GM18907 (cell line): ENCODE data around the gene SYAP1.
"Not testable (repeated sequence)": the region's sequence is repeated elsewhere in the genome, so short reads cannot be mapped to it uniquely, and the experiment has no call there.

ENCODE experiments used
- ATAC-seq: cut with Tn5 transposase; IDR thresholded peaks from one replicate; pipeline ENCODE4 v1.9.1; 2021; ENCODE audit warnings: mild to moderate bottlenecking, moderate library complexity; ENCODE audit not compliant: unreplicated experiment

SYAP1 gene

DNA sequence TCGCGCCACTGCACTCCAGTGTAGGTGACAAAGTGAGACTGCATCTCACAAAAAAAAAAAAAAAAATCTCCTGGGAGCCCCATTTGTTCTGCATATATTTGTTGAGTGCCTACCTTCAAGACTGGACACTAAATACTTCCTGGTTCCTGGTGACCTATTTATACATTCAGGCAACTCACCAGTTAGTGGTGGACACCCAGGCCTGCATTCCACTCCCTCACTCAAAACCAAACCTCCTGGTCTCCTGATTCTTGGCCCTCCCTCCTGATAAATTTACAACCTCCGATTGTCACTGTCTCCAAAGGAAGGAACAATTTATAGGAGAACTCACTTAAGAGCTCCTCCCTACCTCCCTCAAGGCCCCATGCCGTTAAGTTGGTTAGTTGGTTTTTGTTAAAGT, 3.1 kb downstream of the SYAP1 start:
- no peak for ATAC-seq

DNA sequence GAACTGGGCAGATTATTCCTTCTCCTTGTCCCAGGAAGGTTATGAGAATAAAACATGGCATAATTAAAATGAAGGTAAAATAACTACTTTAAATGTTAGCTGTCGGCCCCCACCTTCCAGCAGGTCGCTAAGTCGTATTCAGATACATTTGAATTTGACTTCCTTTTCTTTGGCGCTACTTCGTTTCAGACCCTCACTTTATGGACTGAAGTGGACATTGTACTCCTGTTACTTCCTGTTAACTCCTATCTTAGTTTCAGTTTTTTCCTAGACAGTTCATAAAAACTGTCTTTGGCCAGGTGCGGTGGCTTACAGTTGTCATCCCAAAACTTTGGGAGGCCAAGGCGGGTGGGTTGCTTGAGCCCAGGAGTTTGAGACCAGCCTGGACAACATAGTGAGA, 5.7 kb downstream of the SYAP1 start:
- ATAC-seq = no peak

DNA sequence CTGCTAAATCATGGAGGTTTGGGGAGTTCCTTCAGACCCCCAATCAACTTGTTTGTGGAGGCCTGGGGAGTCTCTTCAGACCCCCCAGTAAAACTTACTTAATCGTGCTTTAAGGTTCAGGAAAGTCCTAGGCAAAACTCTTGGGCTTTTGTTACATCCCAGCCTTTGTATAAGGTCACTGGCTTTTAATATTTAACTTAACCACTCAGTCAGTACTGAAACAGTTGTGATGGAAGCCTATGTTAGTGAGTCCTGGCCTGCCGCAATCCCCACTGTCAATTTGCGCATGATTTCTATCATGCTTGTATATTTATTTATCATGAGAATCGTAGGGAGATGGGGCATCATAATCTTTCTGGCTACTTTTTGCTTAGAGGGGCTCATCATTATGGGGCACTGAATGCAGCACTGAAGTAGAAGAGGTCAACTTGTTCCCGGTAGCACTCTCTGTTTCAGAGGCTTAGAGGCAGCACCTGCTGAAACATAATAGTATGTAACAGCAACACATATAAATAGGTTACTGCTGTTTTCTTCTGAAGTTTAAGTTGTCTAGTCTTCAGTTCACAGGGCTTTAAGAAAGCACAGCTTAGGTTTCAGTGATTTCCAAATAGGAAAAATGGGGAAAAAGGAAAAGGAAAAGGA, 7.1 kb downstream of the SYAP1 start:
- ATAC-seq = peak; percentile 83

DNA sequence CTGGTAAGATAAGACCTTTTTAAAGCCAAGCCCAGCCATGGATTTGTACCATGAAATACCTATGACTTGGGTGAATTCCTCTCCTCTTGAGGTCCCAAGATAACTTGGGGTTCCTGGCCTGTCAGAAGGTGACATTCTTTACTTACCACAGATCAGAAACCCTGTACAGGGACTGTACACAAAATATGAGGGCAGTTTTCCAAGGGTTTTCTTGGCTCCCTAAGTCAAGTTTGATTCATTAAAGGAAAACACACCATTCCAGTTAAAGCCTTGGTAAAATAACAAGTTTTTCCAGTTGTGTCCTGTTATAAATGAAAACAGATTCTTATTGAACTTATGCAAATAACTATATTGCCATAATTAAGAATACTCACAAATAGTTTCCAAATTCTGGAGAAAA, 8.2 kb downstream of the SYAP1 start:
- ATAC-seq = no peak

DNA sequence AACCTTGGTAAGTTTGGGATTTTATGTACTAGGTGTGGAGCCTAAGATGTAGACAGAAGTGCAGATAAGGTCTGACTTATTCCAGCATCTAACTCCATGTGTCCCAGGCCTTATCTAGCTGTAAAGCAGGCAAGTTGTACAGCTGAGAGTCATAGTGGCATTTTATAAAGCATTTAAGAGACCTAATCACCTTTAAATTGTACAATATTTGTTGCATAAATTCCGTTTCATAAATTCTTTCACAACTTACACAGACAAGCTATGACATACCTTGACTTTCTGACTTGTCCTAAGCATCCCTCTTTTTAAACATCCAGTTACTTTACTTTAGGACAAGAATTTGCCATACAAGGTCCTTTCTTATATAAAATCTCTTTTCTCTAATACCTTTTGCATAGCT, 11.0 kb downstream of the SYAP1 start:
- ATAC-seq = no peak

DNA sequence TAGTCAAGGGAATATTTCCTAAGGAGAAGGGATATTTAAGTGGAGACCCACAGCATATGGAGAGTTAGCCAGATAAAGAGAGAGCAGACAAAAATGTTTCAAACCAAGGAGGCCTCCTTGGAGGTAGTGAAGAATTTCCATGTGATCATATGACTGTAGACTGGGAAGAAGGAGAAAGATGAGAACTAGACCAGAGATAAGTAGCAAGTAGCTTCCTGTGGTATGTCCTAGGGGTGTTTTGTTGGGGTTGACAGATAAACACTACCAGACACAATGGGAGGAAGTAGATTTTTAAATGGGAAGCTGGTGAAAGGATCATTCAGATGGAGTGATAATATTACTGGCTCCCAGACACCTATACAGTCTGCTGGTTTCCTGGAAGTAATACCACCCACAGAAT, 13.6 kb downstream of the SYAP1 start:
- ATAC-seq = no peak

DNA sequence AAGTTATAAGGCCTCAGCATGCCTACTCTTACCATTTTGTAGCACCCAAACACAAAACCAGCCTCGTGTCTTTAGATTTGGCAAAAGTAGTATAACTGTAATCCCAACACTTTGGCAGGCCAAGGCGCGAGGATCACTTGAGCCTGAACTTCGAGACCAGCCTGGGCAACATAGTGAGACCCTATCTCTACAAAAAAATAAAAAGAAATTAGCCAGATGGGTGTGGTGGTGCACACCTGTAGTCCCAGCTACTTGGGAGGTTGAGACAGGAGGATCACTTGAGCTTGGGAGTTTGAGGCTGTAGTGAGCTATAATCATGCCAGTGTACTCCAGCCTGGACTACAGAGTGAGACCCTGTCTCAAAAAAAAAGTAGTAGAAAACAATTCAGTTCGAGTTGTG, 17.6 kb downstream of the SYAP1 start:
- no peak for ATAC-seq

DNA sequence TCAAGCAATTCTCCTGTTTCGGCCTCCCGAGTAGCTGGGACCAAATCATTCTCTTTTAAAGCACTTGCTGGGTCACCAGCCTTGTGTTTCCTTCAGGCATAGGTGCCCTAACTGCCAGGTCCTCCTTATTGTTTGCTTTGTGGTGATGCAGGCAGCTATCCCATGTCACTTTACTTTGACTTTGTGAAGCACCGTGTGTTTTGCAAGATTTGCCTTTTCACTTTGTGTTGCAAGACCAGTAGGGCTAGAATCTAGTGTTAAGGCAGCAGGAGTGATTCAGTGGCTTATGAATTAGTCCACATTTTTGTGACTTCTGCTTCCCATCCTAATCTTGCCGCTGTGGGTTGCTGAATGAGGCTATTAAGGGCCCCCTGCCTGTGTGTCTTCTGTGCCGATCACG, 20.2 kb downstream of the SYAP1 start:
- ATAC-seq = no peak

DNA sequence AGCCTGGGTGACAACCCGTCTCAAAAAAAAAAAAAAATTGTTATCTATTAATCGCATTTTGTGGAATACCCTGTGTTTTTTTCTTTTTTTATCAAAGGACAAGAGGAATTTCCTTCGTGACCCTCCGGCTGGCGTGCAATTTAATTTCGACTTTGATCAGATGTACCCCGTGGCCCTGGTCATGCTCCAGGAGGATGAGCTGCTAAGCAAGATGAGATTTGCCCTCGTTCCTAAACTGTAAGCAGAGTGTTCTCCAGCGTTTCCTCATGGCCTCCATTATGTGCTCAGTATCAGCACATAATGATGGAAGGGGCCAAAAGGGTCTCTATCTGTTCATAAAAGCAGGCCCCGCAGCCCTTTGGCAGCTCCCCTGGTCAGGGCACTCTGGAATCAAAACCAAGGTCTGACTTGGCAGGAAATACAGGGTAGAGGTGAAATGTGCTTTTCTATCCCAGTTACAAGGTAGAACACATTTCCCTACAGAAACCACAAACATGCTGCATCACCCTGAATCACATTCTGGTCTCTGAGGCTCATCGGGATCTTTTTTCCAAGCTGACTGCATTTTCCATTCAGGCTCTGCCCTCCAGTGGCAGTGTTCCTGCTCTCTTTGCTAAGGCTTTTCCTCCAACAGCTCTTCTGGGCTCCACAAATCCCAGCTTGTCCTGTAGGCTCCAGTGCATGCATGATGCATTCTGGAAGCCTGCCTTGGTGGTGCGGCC, 24.4 kb downstream of the SYAP1 start:
- no peak for ATAC-seq

DNA sequence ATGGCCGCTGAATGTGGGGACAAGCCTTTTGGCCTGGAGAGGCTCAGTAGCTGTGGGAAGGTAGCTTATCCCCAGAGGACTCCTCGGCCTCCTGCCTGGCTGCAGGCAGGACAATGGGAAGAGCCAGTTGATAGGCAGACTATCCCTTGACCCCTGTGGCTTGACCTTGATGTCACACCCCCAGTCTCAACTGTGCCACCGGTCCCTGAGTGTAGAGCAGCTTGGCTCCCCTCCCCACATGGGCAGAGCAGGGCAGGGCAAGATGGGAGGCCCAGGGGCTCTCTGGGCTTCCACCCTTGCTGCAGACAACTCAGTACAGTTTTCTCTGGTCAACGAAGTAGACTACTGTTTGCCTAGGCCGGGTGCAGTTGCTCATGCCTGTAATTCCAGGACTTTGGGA, 25.7 kb downstream of the SYAP1 start:
- ATAC-seq = no peak

DNA sequence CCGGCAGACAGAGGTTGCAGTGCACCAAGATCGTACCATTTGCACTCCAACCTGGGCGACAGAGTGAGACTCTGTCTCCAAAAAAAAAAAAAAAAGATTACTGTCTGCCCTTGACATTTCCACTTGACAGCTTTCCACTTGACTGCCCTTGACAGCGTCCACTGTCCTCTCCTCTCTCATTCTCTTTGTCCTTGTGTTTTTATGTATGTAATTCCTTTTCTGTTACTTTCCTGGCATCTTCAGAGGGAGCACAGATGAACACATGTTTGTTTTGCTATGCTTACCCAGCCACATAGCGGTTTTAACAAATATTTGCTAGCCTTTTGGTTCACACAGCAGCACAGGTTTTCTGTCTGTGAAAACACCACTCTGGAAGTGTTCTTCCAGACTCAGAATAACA, 26.2 kb downstream of the SYAP1 start:
- no peak for ATAC-seq

DNA sequence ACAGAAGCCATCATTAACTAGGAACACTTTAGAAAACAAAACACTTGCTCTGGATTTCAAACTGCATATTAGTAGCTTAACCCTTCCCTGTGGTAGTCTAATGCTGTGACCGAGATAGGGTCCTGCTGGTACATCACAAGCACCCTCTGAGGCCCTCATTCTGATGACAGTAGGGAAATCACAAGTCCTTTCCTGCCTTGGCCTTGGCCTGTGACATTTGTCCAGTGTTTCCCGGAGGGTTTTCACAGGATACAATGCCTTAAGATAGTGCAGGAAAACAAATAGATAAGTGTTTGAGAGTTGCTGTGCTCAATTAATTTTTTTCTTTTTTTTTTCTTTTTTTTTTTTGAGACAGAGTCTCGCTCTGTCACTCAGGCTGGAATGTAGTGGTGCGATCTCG, 29.0 kb downstream of the SYAP1 start:
- no peak for ATAC-seq

DNA sequence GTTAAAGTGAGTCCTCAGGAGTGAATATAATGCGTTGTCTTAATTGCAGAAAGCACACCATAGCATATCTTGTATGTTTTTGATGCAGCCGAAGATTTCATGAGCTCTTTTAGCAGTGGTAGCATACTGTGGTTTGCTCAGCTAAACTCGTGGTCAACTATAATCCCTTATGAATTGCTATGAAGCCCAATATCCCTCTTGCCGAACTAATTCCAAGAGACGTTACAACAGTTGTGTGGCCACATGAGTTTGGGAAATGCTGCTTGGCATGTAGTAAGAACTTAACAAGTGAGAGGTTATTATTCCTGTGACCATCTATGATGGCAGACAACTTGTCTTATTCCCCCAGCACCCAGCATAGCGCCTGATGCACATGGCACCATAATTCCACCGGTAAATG, 30.7 kb downstream of the SYAP1 start:
- no peak for ATAC-seq

DNA sequence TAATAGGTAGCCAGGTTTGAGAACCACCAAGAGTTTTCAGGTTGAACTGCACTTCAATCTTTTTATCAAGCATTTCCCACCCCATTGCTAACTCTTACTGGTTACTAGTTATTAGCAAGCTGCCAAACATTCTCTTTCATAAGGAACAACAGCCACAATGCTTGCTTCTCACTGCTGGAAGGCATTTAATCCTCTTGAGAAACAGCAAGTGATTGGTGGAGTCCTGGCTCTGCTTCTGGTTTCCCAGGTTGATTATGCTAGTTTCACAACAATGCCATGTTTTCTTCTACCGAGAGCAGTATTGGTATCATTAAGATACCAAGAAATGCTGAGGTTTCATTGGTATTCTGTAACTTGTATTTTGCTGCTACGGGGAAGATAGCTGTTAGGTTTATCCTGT, 34.6 kb downstream of the SYAP1 start:
- ATAC-seq = no peak

DNA sequence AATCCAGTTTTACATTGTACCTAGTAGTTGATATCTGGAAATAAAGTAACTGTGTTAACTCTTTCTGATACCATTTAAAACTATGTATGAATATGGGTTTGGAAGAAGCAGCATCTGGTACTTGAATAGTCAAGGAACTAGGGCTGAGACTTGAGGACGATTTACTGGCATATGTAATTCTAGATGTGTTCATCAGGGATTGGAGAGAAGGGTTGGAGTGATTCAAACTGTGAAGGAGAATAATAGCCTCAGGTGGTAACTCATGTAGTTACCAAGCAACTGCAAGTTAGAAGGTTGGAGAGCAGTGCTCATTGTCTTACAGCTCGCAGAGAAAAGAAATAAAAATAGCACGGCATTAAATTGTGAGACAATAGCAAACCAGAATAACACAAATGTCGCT, 37.3 kb downstream of the SYAP1 start:
- ATAC-seq = no peak

DNA sequence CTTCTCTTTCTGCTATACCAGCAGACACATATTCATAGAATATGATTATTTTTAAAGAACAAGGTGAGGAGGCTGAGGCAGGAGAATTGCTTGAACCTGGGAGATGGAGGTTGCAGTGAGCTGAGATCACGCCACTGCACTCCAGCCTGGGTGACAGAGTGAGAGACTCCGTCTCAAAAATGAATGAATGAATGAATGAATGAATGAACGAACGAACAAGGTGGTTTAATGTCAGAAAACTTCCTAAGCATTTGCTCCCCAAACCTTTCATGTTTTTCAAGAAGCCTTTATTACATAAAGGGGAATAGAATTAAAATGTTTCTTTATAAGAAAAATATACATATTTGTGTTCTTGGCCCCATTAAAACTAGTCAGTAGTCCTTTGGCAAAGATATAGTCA, 42.1 kb downstream of the SYAP1 start:
- not testable (repeated sequence) for ATAC-seq

DNA sequence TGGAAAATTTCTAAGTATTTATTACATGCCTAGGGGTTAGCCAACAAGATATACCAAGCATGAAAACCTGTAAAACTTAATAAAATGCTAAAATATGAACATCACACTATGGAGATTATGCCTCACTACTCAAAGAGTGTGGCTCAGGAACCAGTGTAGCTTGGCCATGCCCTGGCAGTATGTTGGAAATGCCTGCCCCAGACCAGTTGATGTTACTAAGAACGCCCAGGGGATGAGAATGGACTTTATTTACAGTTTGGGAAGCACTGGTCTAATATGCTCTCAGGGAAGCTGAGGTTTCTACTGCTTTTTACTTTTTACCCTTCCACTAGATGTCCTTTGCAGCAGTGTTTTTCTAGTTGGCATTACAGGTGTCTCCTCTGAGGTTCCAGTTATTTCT, 43.2 kb downstream of the SYAP1 start:
- ATAC-seq = no peak

DNA sequence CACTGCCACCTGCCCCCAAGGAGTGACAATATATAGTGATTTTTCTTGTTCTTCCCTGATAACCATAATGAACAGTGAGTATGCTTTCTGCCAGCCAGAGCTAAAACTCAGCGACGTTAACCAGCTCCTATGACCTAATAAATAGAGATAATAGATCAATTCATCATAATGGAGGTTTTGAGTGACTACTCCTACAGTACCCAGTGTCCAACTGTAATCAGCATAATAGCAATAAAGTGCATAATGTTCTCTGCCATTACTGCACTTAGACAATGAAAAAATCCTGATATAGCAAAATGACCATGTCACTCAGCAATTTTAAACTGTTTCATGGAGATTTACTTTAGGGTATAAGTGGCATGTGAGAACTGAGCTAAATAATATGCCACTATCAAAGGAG, 46.2 kb downstream of the SYAP1 start:
- ATAC-seq = no peak

DNA sequence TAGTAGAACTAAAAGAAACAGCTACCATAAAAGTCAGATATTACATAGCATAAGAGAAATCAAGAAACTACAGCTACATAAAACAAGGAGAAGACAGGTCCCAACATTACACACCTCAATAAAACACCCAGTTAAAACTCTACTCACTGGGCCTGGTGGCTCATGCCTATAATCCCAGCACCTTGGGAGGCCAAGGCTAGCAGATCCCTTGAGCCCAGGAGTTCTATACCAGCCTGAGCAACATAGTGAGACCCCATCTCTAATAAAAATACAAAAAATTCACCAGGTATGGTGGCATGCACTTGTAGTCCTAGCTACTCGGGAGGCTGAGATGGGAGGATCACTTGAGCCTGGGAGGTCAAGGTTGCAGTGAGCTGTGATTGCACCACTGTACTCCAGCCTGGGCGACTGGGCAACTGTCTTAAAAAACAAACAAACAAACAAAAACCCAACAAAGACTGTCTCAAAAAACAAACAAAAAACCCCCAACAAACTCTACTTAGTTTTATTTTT, 51.6 kb downstream of the SYAP1 start:
- ATAC-seq = no peak

DNA sequence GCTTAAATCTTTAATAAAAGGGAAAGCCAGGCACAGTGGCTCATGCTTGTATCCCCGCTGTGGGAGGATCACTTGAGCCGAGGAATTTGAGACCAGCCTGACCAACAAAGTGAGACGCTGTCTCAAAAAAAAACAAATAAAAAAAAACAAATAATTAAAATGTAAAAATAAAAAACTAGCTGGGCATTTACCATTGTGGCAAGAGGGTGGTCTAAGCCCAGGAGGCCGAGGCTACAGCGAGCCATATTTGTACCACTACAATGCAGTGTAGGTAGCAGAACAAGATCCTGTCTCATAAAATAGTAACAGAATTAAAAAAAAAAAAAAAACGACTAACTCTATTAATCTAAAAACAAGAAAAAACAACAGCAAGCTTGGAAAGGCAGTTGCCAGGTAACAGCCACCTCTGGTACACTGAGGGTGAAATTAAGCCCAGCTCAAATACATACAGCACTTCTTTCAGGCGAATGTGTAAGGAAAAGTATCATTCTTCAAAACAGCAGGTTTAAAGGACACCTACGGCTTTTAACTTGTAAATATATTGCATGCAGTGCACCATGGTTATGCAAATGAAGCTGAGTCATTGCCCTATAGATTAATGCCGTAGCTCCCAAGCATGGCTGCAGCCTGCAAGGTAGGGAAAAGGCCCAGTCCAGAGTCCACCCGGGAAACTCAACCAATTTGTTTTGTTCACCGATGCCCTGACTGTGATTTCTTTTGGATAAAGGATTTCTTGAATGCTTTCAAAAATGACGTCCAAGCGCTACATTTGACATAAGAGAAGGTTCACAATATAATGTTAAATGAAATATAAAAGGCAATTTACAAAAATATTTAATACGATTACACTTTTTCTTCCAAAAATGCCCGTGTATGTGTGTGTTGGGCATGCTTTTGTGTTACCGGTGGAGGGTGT, 52.3 kb downstream of the SYAP1 start:
- no peak for ATAC-seq

DNA sequence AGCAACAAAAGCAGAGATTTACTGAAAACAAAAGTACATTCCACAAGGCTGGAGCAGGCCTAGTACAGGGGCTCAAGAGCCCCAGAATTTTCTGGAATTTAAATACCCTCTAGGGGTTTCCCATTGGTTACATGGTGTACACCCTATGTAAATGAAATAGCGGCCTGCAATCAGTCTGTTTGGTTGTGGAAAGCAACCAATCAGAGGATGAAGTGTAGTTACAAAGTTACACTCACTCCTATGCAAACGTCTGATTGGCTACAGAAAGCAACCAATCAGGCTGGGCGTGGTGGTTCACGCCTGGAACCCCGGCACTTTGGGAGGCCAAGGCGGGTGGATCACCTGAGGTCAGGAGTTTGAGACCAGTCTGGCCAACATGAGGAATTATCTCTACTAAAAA, 53.0 kb downstream of the SYAP1 start:
- ATAC-seq = no peak

DNA sequence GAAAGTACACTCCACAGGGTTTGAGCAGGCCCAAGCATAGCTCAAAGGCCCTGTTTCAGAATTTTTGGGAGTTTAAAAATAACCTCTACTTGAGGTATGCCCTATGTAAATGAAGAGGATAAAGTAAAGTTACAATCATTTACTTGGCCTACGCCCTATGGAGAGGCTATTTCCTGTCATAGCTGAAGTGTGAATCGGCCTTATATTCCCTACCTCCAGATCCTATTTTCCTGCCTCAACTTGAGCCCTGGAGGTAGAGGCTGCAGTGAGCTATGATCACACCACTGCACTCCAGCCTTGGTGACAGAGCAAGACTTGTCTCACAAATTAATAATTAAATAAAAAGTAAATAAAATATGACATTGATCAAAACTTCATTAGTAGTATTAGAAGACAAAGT, 55.3 kb downstream of the SYAP1 start:
- no peak for ATAC-seq
